ENCODE results near the gene KCNQ5. TPM values are rescaled to one million over a fixed set of nuclear protein-coding genes. Genes with fewer than 3 reads are reported as not detected.

KCNQ5 gene
- total RNA-seq, 1 donor from 2014 or later = 3.5 TPM

DNA sequence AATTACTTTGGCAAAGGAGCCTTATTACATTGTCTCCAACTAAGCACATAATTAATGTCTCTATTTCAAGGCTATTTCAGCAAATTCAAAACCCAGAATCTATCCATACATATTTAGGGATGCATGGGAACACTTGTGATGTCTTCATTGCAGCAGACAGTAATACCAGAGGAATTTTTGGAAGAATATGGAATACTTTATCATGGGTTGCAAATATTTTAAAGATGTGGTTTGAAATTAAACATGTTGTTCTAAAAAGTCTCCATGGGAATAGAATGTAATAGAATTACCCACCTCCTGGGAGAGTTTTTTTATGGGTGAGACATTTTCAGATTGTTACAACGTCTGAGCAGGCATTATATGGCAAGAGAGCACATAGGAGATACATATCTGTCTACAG is 170.8 kb downstream of the KCNQ5 start:
- no peak for DNase-seq (ENCODE audit: low read depth)

DNA sequence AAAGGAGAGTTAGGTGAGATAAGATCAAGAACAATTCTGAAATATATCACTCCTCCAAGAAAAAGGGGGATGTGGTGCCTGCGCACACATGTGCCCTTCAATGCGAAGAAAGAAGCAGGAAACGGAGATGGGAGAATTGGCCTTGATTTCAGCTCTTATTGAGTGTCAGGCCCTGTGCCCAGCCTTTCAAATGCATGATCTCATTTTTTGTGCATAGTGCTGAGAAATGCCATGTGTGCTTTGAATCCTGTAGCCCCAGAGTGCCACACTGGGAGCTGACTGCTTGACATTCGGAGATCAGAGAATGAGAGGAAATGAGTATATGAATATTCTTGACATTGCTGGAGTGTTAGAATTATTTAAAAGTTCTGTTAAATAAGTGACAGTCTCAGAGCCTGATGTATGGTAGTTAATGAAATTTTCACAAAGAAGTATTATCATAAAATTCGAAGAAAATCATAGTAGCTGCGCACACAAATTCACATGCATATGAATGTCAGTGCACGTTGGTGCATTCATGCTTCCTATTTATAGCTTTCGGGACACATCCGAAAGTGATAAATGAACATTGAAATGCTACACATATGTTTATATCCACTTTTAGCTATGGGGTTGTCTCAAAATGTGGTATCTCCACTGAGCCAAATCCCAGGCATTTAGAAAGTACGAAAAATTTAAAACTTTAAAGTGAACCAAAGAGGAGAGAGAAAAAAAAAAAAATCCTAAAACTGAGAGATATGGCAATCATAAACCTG is 172.0 kb downstream of the KCNQ5 start:
- no peak for DNase-seq (ENCODE audit: low read depth)

DNA sequence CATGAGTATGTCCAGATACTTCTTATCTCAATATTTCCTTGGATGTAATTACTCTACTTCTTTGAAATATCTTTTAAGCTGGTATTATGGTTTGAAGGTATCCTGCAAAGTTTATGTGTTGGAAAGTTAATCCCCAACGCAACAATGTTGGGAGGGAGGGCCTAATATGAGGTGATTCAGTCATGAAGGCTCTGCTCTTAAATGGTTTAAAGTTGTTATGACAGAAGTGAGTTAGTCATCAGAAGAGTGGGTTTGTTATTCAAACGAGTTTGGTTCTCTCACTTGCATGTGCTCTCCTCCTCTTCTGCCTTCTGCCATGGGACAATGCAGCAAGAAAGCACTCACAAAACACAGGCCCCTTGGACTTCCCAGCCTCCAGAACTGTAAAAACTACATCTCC is 176.3 kb downstream of the KCNQ5 start:
- no peak for DNase-seq (ENCODE audit: low read depth)

DNA sequence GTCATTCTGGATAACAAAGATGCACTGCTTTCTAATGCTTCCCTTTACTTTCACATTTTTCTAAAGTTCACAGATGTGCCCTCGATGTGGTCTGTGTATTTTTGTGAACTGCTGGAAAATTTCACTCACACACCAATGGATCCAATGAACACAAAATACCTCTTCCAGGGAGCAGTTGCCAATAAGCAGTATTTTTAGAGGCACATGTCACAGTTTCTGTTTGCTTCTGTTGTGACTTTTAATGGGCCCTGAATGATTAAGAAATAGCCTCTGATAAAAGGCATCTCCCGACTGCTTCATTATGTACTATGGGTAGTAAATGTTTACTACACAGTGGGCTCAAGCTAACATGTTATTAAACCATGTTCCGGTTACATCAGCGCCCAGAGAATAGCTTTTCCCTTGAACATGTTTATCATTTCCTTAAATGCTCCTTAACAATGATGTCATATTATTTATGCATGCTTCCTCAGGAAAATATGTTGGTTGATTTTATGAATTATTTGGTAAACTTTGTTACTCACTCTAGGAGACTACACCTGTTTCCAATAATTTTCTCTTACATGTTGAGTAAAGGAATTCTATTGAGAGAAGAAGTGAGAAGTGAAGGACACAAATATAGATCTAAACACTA is 188.0 kb downstream of the KCNQ5 start:
- DNase-seq (ENCODE audit: low read depth) = no peak

GRCh38 chr6:72810571-72811280 is 188.9 kb downstream of the KCNQ5 start:
- DNase-seq (ENCODE audit: low read depth) = no peak

GRCh38 chr6:72811971-72812421 is 190.1 kb downstream of the KCNQ5 start:
- DNase-seq (ENCODE audit: low read depth) = no peak

DNA sequence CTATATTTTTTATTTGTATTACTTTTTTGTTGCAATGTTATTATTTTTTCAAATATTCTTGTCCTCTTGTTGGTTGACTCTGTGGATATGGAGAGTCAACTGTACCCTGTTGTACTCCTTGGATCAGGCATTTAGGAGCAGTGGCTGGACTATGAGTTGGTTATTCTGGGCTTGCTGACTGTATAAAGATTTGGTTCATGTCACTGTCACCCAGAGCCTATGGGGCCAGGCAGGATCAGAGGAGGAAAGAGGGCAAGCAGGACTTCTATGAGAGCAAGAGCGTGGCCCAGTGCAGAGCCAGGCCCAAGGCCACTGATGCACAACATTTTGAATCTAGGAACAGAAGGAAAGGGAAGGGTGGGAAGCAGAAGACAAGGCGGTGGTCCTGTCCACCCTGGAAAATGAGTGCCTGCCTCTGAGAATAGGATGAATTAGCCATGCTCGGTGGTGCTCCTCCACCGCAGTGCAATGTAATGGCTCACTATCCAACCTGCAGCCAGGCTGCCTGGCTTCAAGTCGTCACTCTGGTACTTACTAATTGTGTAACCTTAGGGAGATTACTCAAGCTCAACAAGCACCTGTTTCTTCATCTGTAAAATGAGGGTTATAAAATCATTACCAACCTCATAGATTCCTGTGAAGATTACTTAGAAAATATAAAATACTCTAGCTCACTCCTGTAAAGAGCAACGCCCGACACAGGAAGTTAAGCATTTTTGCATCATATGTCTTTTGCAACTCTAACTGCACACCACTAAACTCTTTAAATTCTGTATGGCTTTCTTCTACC is 192.1 kb downstream of the KCNQ5 start:
- no peak for DNase-seq (ENCODE audit: low read depth)

- no peak for DNase-seq (ENCODE audit: low read depth)
These were observed 194.2 kb downstream of the KCNQ5 start for GRCh38 chr6:72816022-72816421.

- no peak for DNase-seq (ENCODE audit: low read depth)
These were observed 195.3 kb downstream of the KCNQ5 start for GRCh38 chr6:72817208-72817607.

DNA sequence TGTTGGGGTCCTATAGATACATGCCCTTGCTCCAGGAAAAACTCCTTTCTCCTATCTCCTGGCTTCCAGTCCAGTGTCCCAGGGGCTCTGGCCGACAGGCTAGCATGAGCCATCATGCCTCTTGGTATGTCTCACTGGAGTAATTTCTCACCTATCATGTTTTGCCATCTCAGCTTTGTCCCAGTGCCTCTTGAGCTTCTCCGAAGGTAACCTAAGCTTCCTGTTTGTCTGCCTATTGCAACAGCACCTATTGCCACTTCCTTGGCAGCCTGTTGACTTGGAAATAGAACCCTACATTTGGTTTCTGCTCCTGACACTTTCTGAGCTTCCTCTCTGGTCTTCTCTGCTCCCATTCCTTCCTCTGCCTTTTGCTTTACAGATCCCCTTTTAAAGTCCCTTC is 197.7 kb downstream of the KCNQ5 start:
- DNase-seq (ENCODE audit: low read depth) = no peak

- no peak for DNase-seq (ENCODE audit: low read depth)
These were observed 198.3 kb downstream of the KCNQ5 start for GRCh38 chr6:72820153-72820552.

- DNase-seq (ENCODE audit: low read depth) = no peak
These were observed 199.0 kb downstream of the KCNQ5 start for GRCh38 chr6:72820906-72821305.

DNA sequence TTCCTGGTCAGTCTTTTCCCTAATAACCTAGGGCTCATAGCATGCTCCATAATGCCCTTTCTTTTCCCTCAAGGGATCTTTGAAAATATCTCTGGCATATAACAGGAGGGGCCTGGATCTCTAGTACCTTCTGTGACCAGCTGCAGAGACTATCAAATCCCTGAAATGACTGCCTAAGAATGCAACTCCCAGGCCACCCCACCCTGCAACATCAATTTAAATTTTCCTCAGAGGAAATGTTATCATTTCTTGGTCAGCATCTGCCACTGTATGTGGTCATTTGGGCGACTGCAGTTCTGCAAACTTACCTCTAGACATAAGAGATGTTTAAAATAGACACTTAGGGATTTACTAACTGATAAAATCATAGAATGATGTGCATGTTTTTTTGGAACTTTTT is 200.2 kb downstream of the KCNQ5 start:
- DNase-seq (ENCODE audit: low read depth) = no peak

- DNase-seq (ENCODE audit: low read depth) = no peak
These were observed 200.8 kb downstream of the KCNQ5 start for GRCh38 chr6:72822691-72823090.

GRCh38 chr6:72824833-72825232 is 203.0 kb downstream of the KCNQ5 start:
- DNase-seq (ENCODE audit: low read depth) = no peak

GRCh38 chr6:72825315-72825911 is 203.5 kb downstream of the KCNQ5 start:
- DNase-seq (ENCODE audit: low read depth) = peak; percentile 28

DNA sequence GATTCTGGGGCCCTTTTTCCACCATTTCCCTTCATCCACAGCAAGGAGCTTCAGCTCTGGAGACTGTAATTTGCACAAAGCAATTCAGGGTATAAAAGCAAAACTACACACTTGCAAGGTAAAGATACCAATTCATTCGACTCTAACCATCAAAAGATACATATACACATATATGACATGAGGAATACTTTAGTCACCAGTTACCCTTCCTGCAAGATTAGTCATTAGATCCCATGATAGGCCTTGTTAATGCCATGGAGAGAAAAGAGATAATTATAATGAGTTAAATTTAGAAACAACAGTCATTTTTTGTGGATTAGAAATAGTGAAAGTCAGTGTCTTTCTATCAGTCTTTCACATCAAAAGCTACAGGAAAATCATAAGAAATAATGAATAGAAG is 204.2 kb downstream of the KCNQ5 start:
- no peak for DNase-seq (ENCODE audit: low read depth)

GRCh38 chr6:72826744-72827438 is 205.0 kb downstream of the KCNQ5 start:
- DNase-seq (ENCODE audit: low read depth) = peak; percentile 65

- DNase-seq (ENCODE audit: low read depth) = no peak
These were observed 207.0 kb downstream of the KCNQ5 start for GRCh38 chr6:72828904-72829303.

DNA sequence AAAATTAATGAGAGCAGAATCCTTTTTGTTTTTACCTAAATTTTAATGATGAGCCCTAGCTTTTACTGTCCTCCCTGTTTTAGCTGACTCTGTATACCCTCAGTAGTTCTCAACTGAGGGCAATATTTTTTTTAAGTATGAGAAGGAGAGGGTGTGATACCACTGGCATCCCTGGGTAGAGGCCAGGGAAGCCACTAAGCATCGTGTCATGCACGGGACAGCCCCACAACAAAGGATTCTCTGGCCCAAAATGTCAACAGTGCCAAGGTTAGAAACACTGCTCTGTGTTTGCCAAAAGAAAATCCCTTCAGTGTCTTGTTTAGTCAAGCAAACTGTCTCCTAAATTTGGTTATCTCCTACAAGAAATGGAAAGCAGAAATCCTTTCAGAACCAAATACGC is 210.4 kb downstream of the KCNQ5 start:
- DNase-seq (ENCODE audit: low read depth) = peak; percentile 89
